K562 (cell line): ENCODE measurements around the gene GRIK5. TPM values are rescaled to one million over a fixed set of nuclear protein-coding genes. Genes with fewer than 3 reads are reported as not detected.

ENCODE experiments used
- BRF1 ChIP-seq: IDR thresholded peaks from 3 replicates; pipeline ENCODE4 v1.6.1; 2011; ENCODE audit warnings: borderline replicate concordance, mild to moderate bottlenecking; ENCODE audit not compliant: insufficient read length; ENCODE audit errors: extremely low read depth
- EHMT2 ChIP-seq: fragments of 450-650 bp; IDR thresholded peaks from 2 replicates; pipeline ENCODE4 v1.6.1; 2018; ENCODE audit warnings: antibody characterized with exemption
- FOXJ3 ChIP-seq: sonication (generic); formaldehyde crosslinking; IDR thresholded peaks from 2 replicates; pipeline ENCODE4 v1.4.0; 2020; ENCODE audit warnings: mild to moderate bottlenecking, missing genetic modification reagents
- GATAD2A ChIP-seq: fragments of 450-650 bp; IDR thresholded peaks from 2 replicates; pipeline ENCODE4 v1.6.1; 2017
- HNRNPL ChIP-seq: fragments of 200-400 bp; formaldehyde crosslinking; IDR thresholded peaks from 2 replicates; pipeline ENCODE4 v1.6.1; 2017; ENCODE audit warnings: low read depth, mild to moderate bottlenecking, low read length
- KLF1 ChIP-seq: fragments of 450-650 bp; IDR thresholded peaks from 2 replicates; pipeline ENCODE4 v1.6.1; 2016; ENCODE audit warnings: missing genetic modification characterization, missing compliant biosample characterization
- MBD2 ChIP-seq: sonication (generic); IDR thresholded peaks from 2 replicates; pipeline ENCODE4 v1.6.1; 2016; ENCODE audit warnings: low read depth, borderline replicate concordance
- MYC ChIP-seq, 2 experiments: fragments of 250-450 bp in 1 of 2; sonication (Bioruptor Pico) in 1 of 2; IDR thresholded peaks; 2 replicates each; pipeline versions ENCODE4 v1.5.1 to v1.6.1; 2012 to 2021; ENCODE audit warnings: low read depth in 2 of 2, borderline replicate concordance in 1 of 2, improper control_type of control experiment in 1 of 2, low read length in 1 of 2, mild to moderate bottlenecking in 1 of 2, moderate library complexity in 1 of 2
- NFRKB ChIP-seq: fragments of 450-650 bp; IDR thresholded peaks from 2 replicates; pipeline ENCODE4 v1.6.1; 2016; ENCODE audit warnings: low read depth
- NFXL1 ChIP-seq: fragments of 450-650 bp; formaldehyde crosslinking; IDR thresholded peaks from 2 replicates; pipeline ENCODE4 v1.4.0; 2021; ENCODE audit warnings: mild to moderate bottlenecking
- POLR2AphosphoS5 ChIP-seq: IDR thresholded peaks from 2 replicates; pipeline ENCODE4 v1.6.1; 2011; ENCODE audit warnings: mild to moderate bottlenecking, low read depth, low read length, moderate library complexity; ENCODE audit not compliant: control insufficient read depth, insufficient read depth
- SOX6 ChIP-seq: fragments of 450-650 bp; IDR thresholded peaks from 2 replicates; pipeline ENCODE4 v1.6.1; 2014; ENCODE audit warnings: mild to moderate bottlenecking
- TEAD2 ChIP-seq: fragments of 450-650 bp; IDR thresholded peaks from 2 replicates; pipeline ENCODE4 v1.6.1; 2016; ENCODE audit warnings: missing genetic modification characterization, control low read depth, missing compliant biosample characterization
- XRCC3 ChIP-seq: fragments of 450-650 bp; IDR thresholded peaks from 2 replicates; pipeline ENCODE4 v1.6.1; 2017; ENCODE audit warnings: mild to moderate bottlenecking, moderate library complexity
- ZNF121 ChIP-seq: sonication (generic); formaldehyde crosslinking; conservative IDR thresholded peaks from 2 replicates; pipeline ENCODE4 v1.8.0; 2022; ENCODE audit warnings: missing genetic modification reagents
- polyA plus RNA-seq, 8 experiments: library from polyadenylated mRNA; depleted of rRNA in 4 of 8; stranded (reverse) in 5 of 8; unstranded in 3 of 8; fragments of >200 nt; fragmentation: Nextera tagmentation in 2 of 8; fragmentation: Illumina TruSeq in 1 of 8; extraction: Ambion mirVana in 2 of 8; extraction: Trizol in 1 of 8; gene quantifications; 2 replicates each; pipeline versions ENCODE4 v1.2.1 to v1.2.3, GENCODE V29; 2011 to 2014; ENCODE audit warnings: inconsistent platforms in 1 of 8, missing spikeins in 1 of 8
- total RNA-seq, 7 experiments: library from RNA; depleted of rRNA in 6 of 7; stranded (reverse); fragments of >200 nt in 6 of 7; fragmentation: Illumina TruSeq in 2 of 7; extraction: Trizol in 2 of 7; gene quantifications; 2 replicates each; pipeline versions ENCODE4 v1.2.1 to v1.2.3, GENCODE V29; 2011 to 2021; ENCODE audit warnings: low replicate concordance in 1 of 7
- TF ChIP-seq, protein P1 (sequence below): IDR thresholded peaks from 2 replicates; pipeline ENCODE4 v1.6.1; 2012; ENCODE audit warnings: low read depth, low read length, improper control_type of control experiment, borderline replicate concordance
- TF ChIP-seq, protein P2 (sequence below): sonication (generic); formaldehyde crosslinking; IDR thresholded peaks from 2 replicates; pipeline ENCODE4 v1.8.0; 2022; ENCODE audit warnings: mild to moderate bottlenecking, missing genetic modification reagents
- TF ChIP-seq, protein P3 (sequence below): fragments of 450-650 bp; conservative IDR thresholded peaks from 2 replicates; pipeline ENCODE4 v1.6.1; 2016; ENCODE audit warnings: missing genetic modification characterization, low read depth, mild to moderate bottlenecking, control low read depth, missing compliant biosample characterization
- TF ChIP-seq, protein P4 (sequence below): fragments of 200-400 bp; formaldehyde crosslinking; IDR thresholded peaks from 2 replicates; pipeline ENCODE4 v1.6.1; 2017; ENCODE audit warnings: mild to moderate bottlenecking, low read depth, low read length, moderate library complexity
- TF ChIP-seq, protein P5 (sequence below): fragments of 250-450 bp; sonication (Bioruptor Pico); IDR thresholded peaks from 2 replicates; pipeline ENCODE4 v1.8.0; 2022; ENCODE audit warnings: inconsistent platforms, mild to moderate bottlenecking, moderate library complexity, borderline replicate concordance

Gene GRIK5
- total and polyA plus RNA-seq, 9 of the 15 experiments (the other 6 are each of a cell fraction or from before 2014, with no cell fraction given) = 0.04 to 0.55 (median 0.27) TPM; not detected in 2

DNA sequence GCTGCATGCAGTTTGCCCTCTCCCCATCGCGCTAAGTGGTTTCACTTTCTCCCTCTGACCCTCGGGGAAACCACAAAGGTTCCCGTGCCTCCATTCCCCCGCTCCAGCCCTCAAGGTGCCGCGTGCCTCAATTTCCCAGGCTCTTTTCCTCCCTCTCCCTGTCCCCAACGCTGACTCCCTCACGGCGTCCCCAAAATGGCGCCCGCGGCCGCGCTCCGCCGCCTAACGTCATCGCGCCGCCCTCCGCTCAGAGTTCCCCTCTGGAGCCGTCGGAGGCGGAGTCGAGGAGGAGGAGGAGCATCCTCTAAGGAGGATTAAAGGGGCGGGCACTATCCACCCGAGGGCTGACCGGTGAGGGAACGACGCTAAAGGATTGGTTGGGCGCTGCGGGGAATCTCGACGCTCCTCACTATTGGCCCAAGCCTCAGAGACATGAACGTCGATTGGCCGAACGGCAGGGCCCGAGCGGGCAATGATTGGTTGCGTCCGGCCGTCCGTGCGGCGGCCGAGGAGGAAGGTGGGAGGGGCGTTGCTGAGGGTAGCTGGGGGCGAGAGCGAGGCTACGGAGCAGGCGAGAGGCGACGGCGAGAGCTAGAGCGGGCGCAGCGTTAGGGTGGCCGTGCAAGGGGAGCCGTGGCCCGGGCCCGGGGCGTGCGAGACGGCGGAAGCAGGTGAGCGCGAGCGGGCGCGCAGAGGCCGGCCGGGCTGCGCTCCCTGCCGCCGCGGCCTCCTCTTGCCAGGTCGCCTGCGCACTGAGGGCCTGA lies 5.8 kb upstream of the GRIK5 start, which contains the start of gene ZNF574 (continued):
- no peak for TF ChIP-seq BRF1
- no peak for TF ChIP-seq EHMT2
- TF ChIP-seq, protein P1, sequence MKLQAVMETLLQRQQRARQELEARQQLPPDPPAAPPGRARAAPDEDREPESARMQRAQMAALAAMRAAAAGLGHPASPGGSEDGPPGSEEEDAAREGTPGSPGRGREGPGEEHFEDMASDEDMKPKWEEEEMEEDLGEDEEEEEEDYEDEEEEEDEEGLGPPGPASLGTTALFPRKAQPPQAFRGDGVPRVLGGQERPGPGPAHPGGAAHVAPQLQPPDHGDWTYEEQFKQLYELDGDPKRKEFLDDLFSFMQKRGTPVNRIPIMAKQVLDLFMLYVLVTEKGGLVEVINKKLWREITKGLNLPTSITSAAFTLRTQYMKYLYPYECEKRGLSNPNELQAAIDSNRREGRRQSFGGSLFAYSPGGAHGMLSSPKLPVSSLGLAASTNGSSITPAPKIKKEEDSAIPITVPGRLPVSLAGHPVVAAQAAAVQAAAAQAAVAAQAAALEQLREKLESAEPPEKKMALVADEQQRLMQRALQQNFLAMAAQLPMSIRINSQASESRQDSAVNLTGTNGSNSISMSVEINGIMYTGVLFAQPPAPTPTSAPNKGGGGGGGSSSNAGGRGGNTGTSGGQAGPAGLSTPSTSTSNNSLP = peak; percentile 60; the same call in 1 of the 2 replicates
- peak; percentile 99 for TF ChIP-seq MBD2
- no peak for TF ChIP-seq ZNF121 (CRISPR knock-in tag)
- TF ChIP-seq XRCC3 = no peak
- peak; percentile 72 for TF ChIP-seq POLR2AphosphoS5
- no peak for TF ChIP-seq KLF1 (tag)
- TF ChIP-seq MYC (IDR thresholded peaks at IDR 0.05; ENCODE audit: low read depth, low read length) = peak; percentile 91
- peak; percentile 89; the same call in 1 of the 2 replicates for TF ChIP-seq MYC (CRISPR knock-in tag; IDR thresholded peaks at IDR 0.05; ENCODE audit: borderline replicate concordance, low read depth)
- no peak for TF ChIP-seq NFXL1 (CRISPR knock-in tag)
- TF ChIP-seq, protein P2, sequence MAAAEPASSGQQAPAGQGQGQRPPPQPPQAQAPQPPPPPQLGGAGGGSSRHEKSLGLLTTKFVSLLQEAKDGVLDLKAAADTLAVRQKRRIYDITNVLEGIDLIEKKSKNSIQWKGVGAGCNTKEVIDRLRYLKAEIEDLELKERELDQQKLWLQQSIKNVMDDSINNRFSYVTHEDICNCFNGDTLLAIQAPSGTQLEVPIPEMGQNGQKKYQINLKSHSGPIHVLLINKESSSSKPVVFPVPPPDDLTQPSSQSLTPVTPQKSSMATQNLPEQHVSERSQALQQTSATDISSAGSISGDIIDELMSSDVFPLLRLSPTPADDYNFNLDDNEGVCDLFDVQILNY (CRISPR knock-in tag) = 0 out of 2 replicates have a peak, but pooled peaks have one; percentile 64
- no peak for TF ChIP-seq TEAD2 (tag)
- TF ChIP-seq, protein P3, sequence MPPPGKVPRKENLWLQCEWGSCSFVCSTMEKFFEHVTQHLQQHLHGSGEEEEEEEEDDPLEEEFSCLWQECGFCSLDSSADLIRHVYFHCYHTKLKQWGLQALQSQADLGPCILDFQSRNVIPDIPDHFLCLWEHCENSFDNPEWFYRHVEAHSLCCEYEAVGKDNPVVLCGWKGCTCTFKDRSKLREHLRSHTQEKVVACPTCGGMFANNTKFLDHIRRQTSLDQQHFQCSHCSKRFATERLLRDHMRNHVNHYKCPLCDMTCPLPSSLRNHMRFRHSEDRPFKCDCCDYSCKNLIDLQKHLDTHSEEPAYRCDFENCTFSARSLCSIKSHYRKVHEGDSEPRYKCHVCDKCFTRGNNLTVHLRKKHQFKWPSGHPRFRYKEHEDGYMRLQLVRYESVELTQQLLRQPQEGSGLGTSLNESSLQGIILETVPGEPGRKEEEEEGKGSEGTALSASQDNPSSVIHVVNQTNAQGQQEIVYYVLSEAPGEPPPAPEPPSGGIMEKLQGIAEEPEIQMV (tag) = no peak
- TF ChIP-seq NFRKB = peak; percentile 100
- TF ChIP-seq, protein P4, sequence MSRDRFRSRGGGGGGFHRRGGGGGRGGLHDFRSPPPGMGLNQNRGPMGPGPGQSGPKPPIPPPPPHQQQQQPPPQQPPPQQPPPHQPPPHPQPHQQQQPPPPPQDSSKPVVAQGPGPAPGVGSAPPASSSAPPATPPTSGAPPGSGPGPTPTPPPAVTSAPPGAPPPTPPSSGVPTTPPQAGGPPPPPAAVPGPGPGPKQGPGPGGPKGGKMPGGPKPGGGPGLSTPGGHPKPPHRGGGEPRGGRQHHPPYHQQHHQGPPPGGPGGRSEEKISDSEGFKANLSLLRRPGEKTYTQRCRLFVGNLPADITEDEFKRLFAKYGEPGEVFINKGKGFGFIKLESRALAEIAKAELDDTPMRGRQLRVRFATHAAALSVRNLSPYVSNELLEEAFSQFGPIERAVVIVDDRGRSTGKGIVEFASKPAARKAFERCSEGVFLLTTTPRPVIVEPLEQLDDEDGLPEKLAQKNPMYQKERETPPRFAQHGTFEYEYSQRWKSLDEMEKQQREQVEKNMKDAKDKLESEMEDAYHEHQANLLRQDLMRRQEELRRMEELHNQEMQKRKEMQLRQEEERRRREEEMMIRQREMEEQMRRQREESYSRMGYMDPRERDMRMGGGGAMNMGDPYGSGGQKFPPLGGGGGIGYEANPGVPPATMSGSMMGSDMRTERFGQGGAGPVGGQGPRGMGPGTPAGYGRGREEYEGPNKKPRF = no peak
- no peak for TF ChIP-seq FOXJ3
- TF ChIP-seq SOX6 = no peak
- no peak for TF ChIP-seq GATAD2A
- peak; percentile 63 for TF ChIP-seq HNRNPL
- TF ChIP-seq, protein P5, sequence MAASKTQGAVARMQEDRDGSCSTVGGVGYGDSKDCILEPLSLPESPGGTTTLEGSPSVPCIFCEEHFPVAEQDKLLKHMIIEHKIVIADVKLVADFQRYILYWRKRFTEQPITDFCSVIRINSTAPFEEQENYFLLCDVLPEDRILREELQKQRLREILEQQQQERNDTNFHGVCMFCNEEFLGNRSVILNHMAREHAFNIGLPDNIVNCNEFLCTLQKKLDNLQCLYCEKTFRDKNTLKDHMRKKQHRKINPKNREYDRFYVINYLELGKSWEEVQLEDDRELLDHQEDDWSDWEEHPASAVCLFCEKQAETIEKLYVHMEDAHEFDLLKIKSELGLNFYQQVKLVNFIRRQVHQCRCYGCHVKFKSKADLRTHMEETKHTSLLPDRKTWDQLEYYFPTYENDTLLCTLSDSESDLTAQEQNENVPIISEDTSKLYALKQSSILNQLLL (CRISPR knock-in tag) = no peak
